Smooth muscle cell (in vitro differentiated cells): ENCODE results near the gene NDP. TPM values are rescaled to one million over a fixed set of nuclear protein-coding genes. Genes with fewer than 3 reads are reported as not detected.

Experiments used
- DNase-seq: peaks from one replicate; lab custom pipeline; 2025; ENCODE audit not compliant: unreplicated experiment; lab: John Stamatoyannopoulos, UW
- H2AFZ ChIP-seq: fragments of 200-600 bp; sonication (generic); 2 replicates; pipeline ENCODE4 v1.6.0; 2016; ENCODE audit warnings: antibody characterized with exemption, low read depth, mild to moderate bottlenecking
- H3F3A ChIP-seq: fragments of 200-600 bp; sonication (generic); 2 replicates; pipeline ENCODE4 v1.6.0; 2017; ENCODE audit warnings: antibody characterized with exemption, low read depth
- H3K27ac ChIP-seq: fragments of 200-600 bp; sonication (generic); 2 replicates; pipeline ENCODE4 v1.5.1; 2016; ENCODE audit warnings: low read depth, mild to moderate bottlenecking
- H3K27me3 ChIP-seq: fragments of 200-600 bp; sonication (generic); 2 replicates; pipeline ENCODE4 v1.6.1; 2016; ENCODE audit warnings: low read depth, mild to moderate bottlenecking
- H3K36me3 ChIP-seq: fragments of 200-600 bp; sonication (generic); 2 replicates; pipeline ENCODE4 v1.5.1; 2016; ENCODE audit warnings: low read depth
- H3K4me1 ChIP-seq: fragments of 200-600 bp; sonication (generic); 2 replicates; pipeline ENCODE4 v1.5.1; 2016; ENCODE audit warnings: low read depth
- H3K4me2 ChIP-seq: fragments of 200-600 bp; sonication (generic); 2 replicates; pipeline ENCODE4 v1.6.0; 2016; ENCODE audit warnings: mild to moderate bottlenecking
- H3K4me3 ChIP-seq: fragments of 200-600 bp; sonication (generic); 2 replicates; pipeline ENCODE4 v1.5.1; 2016; ENCODE audit warnings: mild to moderate bottlenecking
- H3K79me2 ChIP-seq: fragments of 200-600 bp; sonication (generic); 2 replicates; pipeline ENCODE4 v1.6.0; 2016; ENCODE audit warnings: low read depth, mild to moderate bottlenecking
- H3K9ac ChIP-seq: fragments of 200-600 bp; sonication (generic); 2 replicates; pipeline ENCODE4 v1.6.0; 2016; ENCODE audit warnings: low read depth
- H3K9me3 ChIP-seq: fragments of 200-600 bp; sonication (generic); replicated peaks from 2 replicates; pipeline ENCODE4 v1.5.1; 2016; ENCODE audit warnings: low read depth
- H4K20me1 ChIP-seq: fragments of 200-600 bp; sonication (generic); 2 replicates; pipeline ENCODE4 v1.6.0; 2016; ENCODE audit warnings: low read depth
- CTCF ChIP-seq: fragments of 200-600 bp; sonication (generic); IDR thresholded peaks from 2 replicates; pipeline ENCODE4 v1.5.1; 2017; ENCODE audit warnings: borderline replicate concordance, mild to moderate bottlenecking, antibody characterized with exemption; ENCODE audit not compliant: insufficient read depth, poor library complexity, severe bottlenecking
- WGBS: methylation state at CpG from one replicate; pipeline ENCODE4 v1.1.7; 2016; ENCODE audit warnings: low lambda C conversion rate; 5-methylcytosine and 5-hydroxymethylcytosine counted together
- polyA plus RNA-seq: library from polyadenylated mRNA; unstranded; fragments of >200 nt; fragmentation: Nextera tagmentation; extraction: Ambion mirVana; gene quantifications from 2 replicates; pipeline ENCODE4 v1.2.1, GENCODE V29; 2016
- total RNA-seq: library from RNA; depleted of rRNA; stranded (reverse); fragments of >200 nt; gene quantifications from 2 replicates; pipeline ENCODE4 v1.2.3, GENCODE V29; 2014

Gene NDP
- total and polyA plus RNA-seq, 2 experiments from 2014 or later: 0.88 to 1.5 TPM

GRCh38 chrX:44002567-44002966, 29.4 kb upstream of the NDP start:
- Histone ChIP-seq H4K20me1 (no peaks in the 10 kb centered on the region), H3K4me1 (no peaks in the 10 kb centered on the region), H3K4me2 (no peak overlapping the region), H3K4me3 (no peak overlapping the region), H2AFZ (no peak overlapping the region), H3K27me3 (no peaks in the 10 kb centered on the region), H3K79me2 (no peaks in the 10 kb centered on the region), H3K36me3 (no peaks in the 10 kb centered on the region), H3K9me3 (no peaks in the 10 kb centered on the region), H3K9ac (no peak overlapping the region), H3F3A (no peaks in the 10 kb centered on the region), H3K27ac (no peak overlapping the region)
- DNase-seq: no peak
- 36% methylated on average over 1 of the region's 1 CpG for WGBS
- no peak for TF ChIP-seq CTCF

GRCh38 chrX:43998374-43998773, 25.2 kb upstream of the NDP start:
- H3K27me3 ChIP-seq: no peaks in the 10 kb centered on the region
- no peak overlapping the region for H3K27ac ChIP-seq
- no peak overlapping the region for H3K4me2 ChIP-seq
- no peak for TF ChIP-seq CTCF
- H3K79me2 ChIP-seq: no peaks in the 10 kb centered on the region
- H3K9me3 ChIP-seq: no peaks in the 10 kb centered on the region
- H3K4me3 ChIP-seq: no peak overlapping the region
- no peaks in the 10 kb centered on the region for H3F3A ChIP-seq
- DNase-seq: no peak
- no peak overlapping the region for H3K9ac ChIP-seq
- no peak overlapping the region for H2AFZ ChIP-seq
- WGBS: 79% methylated on average over 1 of the region's 1 CpG
- no peaks in the 10 kb centered on the region for H3K36me3 ChIP-seq
- H4K20me1 ChIP-seq: no peaks in the 10 kb centered on the region
- H3K4me1 ChIP-seq: no peaks in the 10 kb centered on the region

- Histone ChIP-seq H3K4me3 (no peak overlapping the region), H2AFZ (no peak overlapping the region), H3K79me2 (no peaks in the 10 kb centered on the region), H4K20me1 (no peaks in the 10 kb centered on the region), H3K27ac (no peak overlapping the region), H3K4me2 (no peak overlapping the region), H3F3A (no peaks in the 10 kb centered on the region), H3K4me1 (no peaks in the 10 kb centered on the region), H3K27me3 (no peaks in the 10 kb centered on the region), H3K9ac (no peak overlapping the region), H3K9me3 (no peaks in the 10 kb centered on the region), H3K36me3 (no peaks in the 10 kb centered on the region)
- whole genome bisulfite sequencing: 81% methylated on average over 2 of the region's 2 CpGs
- TF ChIP-seq CTCF: no peak
- no peak for DNase-seq
Measured at GRCh38 chrX:43996491-43996890, 23.3 kb upstream of the NDP start.

- Histone ChIP-seq H3K4me1 (no peaks in the 10 kb centered on the region), H3K27me3 (no peaks in the 10 kb centered on the region), H3K27ac (no peak overlapping the region), H3K9ac (no peak overlapping the region), H4K20me1 (no peaks in the 10 kb centered on the region), H3K4me2 (no peak overlapping the region), H2AFZ (no peak overlapping the region), H3K36me3 (no peaks in the 10 kb centered on the region), H3K79me2 (no peaks in the 10 kb centered on the region), H3K9me3 (no peaks in the 10 kb centered on the region), H3K4me3 (no peak overlapping the region), H3F3A (no peaks in the 10 kb centered on the region)
- no peak for DNase-seq
- TF ChIP-seq CTCF: no peak
- WGBS: 79% methylated on average over 5 of the region's 5 CpGs
Measured at GRCh38 chrX:43986083-43986482, 12.9 kb upstream of the NDP start.
